Neuronal stem cell (in vitro differentiated cells): ENCODE measurements around the gene ST6GAL1.
"Not testable (repeated sequence)": the region's sequence is repeated elsewhere in the genome, so short reads cannot be mapped to it uniquely, and the experiment has no call there.

Source experiments
- DNase-seq: peaks from one replicate; pipeline ENCODE4 v3.0.0-alpha.2; 2013; ENCODE audit warnings: low spot score
- H2AFZ ChIP-seq: one replicate; pipeline ENCODE4 v1.6.1; 2013; ENCODE audit warnings: mild to moderate bottlenecking, low read length, inconsistent platforms
- H2AK5ac ChIP-seq: 2 replicates; pipeline ENCODE4 v1.6.1; 2013; ENCODE audit warnings: low read depth, mild to moderate bottlenecking, inconsistent platforms, low read length, moderate library complexity, mixed read lengths
- H2BK120ac ChIP-seq: 2 replicates; pipeline ENCODE4 v1.6.1; 2013; ENCODE audit warnings: low read depth, mild to moderate bottlenecking, inconsistent platforms, low read length, moderate library complexity, mixed read lengths
- H2BK12ac ChIP-seq: one replicate; pipeline ENCODE4 v1.6.1; 2013; ENCODE audit warnings: low read length, inconsistent platforms
- H2BK15ac ChIP-seq: 2 replicates; pipeline ENCODE4 v1.6.1; 2013; ENCODE audit warnings: mild to moderate bottlenecking, low read length, inconsistent platforms, mixed read lengths
- H2BK5ac ChIP-seq: one replicate; pipeline ENCODE4 v1.6.1; 2013; ENCODE audit warnings: inconsistent platforms, mild to moderate bottlenecking, low read length, moderate library complexity
- H3K14ac ChIP-seq: one replicate; pipeline ENCODE4 v1.6.1; 2013; ENCODE audit warnings: low read length, inconsistent platforms
- H3K18ac ChIP-seq: 2 replicates; pipeline ENCODE4 v1.6.1; 2013; ENCODE audit warnings: low read length, inconsistent platforms
- H3K23ac ChIP-seq: 2 replicates; pipeline ENCODE4 v1.6.1; 2013; ENCODE audit warnings: low read depth, mild to moderate bottlenecking, mixed read lengths, low read length, inconsistent platforms; ENCODE audit not compliant: poor library complexity
- H3K27ac ChIP-seq: replicated peaks from 3 replicates; pipeline ENCODE4 v1.5.1; 2013; ENCODE audit warnings: low read length, inconsistent platforms
- H3K27me3 ChIP-seq, 3 experiments: 2 replicates each; pipeline ENCODE4 v1.6.1; 2013; ENCODE audit warnings: low read length in 3 of 3, mild to moderate bottlenecking in 2 of 3, inconsistent platforms in 1 of 3, low read depth in 1 of 3, mixed read lengths in 1 of 3, moderate library complexity in 1 of 3; ENCODE audit not compliant: control insufficient read depth in 3 of 3, insufficient read depth in 3 of 3
- H3K36me3 ChIP-seq, 2 donors: replicated peaks in 1 of 2; 2 replicates each; pipeline ENCODE4 v1.6.1; 2013; ENCODE audit warnings: low read length in 2 of 2; ENCODE audit not compliant: control insufficient read depth in 2 of 2, insufficient read depth in 2 of 2
- H3K4ac ChIP-seq: 2 replicates; pipeline ENCODE4 v1.6.1; 2013; ENCODE audit warnings: inconsistent platforms, mild to moderate bottlenecking, low read length, moderate library complexity
- H3K4me1 ChIP-seq, 2 donors: 1 replicate in 1 of 2; 2 replicates in 1 of 2; pipeline ENCODE4 v1.6.1; 2013; ENCODE audit warnings: low read length in 2 of 2, low read depth in 1 of 2; ENCODE audit not compliant: control insufficient read depth in 2 of 2, insufficient read depth in 1 of 2
- H3K4me2 ChIP-seq: one replicate; pipeline ENCODE4 v1.6.1; 2013; ENCODE audit warnings: mild to moderate bottlenecking, low read length, inconsistent platforms; ENCODE audit not compliant: insufficient read depth, poor library complexity, severe bottlenecking
- H3K4me3 ChIP-seq, 2 donors: 2 replicates each; pipeline ENCODE4 v1.5.1; 2013; ENCODE audit warnings: low read length in 2 of 2, mild to moderate bottlenecking in 2 of 2, inconsistent platforms in 1 of 2, moderate library complexity in 1 of 2
- H3K79me1 ChIP-seq: one replicate; pipeline ENCODE4 v1.6.1; 2013; ENCODE audit warnings: low read depth, mild to moderate bottlenecking, inconsistent platforms, low read length, moderate library complexity
- H3K9ac ChIP-seq: one replicate; pipeline ENCODE4 v1.6.1; 2013; ENCODE audit warnings: mild to moderate bottlenecking, low read depth, low read length, inconsistent platforms; ENCODE audit not compliant: poor library complexity
- H3K9me3 ChIP-seq, 2 donors: replicated peaks in 1 of 2; 2 replicates each; pipeline versions ENCODE3 to v1.6.1; 2013; ENCODE audit warnings: low read length in 2 of 2, mild to moderate bottlenecking in 2 of 2, inconsistent platforms in 1 of 2, low read depth in 1 of 2, mixed read lengths in 1 of 2, moderate library complexity in 1 of 2; ENCODE audit not compliant: control insufficient read depth in 2 of 2, insufficient read depth in 1 of 2
- H4K8ac ChIP-seq: one replicate; pipeline ENCODE4 v1.6.1; 2013; ENCODE audit warnings: low read depth, mild to moderate bottlenecking, inconsistent platforms, low read length, moderate library complexity
- H4K91ac ChIP-seq: one replicate; pipeline ENCODE4 v1.6.1; 2013; ENCODE audit warnings: low read length, low read depth, mild to moderate bottlenecking, inconsistent platforms; ENCODE audit not compliant: poor library complexity
- WGBS, 2 donors: extraction: QIAGEN DNeasy Blood & Tissue Kit; methylation state at CpG; one replicate each; pipeline ENCODE4 v1.1.7; 2013; ENCODE audit warnings: missing lambda C conversion rate in 2 of 2, mixed read lengths in 1 of 2; ENCODE audit not compliant: insufficient read length in 2 of 2, insufficient replicate concordance in 1 of 2; ENCODE audit errors: extremely low coverage in 2 of 2; 5-methylcytosine and 5-hydroxymethylcytosine counted together

ST6GAL1 gene

DNA sequence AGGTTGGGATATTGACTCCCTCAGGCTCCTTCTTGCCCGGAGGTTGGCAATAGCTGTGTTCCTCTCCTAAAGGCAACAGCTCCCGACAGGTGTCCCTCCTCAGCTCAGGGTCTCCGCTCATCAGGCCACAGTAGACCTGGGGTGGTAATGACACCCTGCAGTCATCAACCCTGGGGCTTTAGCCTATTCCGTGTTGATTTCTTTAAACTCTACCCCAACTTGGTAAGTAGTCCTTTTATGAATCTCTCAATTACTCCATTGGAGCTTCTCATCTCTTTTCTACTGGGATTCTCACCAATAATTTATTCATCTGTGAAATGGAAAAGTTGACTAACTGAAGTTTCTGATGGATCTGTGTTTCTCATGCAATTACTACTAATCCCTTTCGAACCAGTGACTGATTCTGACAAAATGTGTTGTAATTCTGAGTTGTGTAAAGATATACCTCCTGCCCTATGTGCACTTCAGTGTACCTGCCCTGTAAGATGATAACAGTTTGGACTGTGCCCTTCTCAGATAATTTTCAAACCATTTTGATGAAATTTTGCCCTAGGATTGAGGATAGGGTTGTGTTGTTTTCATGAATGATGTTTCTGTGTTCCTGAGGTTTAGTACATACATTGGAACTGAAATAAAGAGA is 119.3 kb downstream of the ST6GAL1 start:
- Histone ChIP-seq H3K36me3 (peaks cover 0 to 8% of the 10 kb centered on the region in 2 donors), H3K14ac (no peak overlapping the region), H4K8ac (no peak overlapping the region), H4K91ac (no peak overlapping the region), H2BK120ac (no peak overlapping the region), H3K4me1 (no peaks in the 10 kb centered on the region), H2BK15ac (no peak overlapping the region), H2AFZ (no peak overlapping the region), H3K79me1 (no peaks in the 10 kb centered on the region), H3K4me3 (no peak overlapping the region), H3K9ac (no peak overlapping the region), H3K4ac (no peak overlapping the region), H3K18ac (no peak overlapping the region), H2AK5ac (no peak overlapping the region), H2BK5ac (no peak overlapping the region), H2BK12ac (no peak overlapping the region), H3K4me2 (no peak overlapping the region), H3K27ac (no peak overlapping the region), H3K27me3 (no peaks in the 10 kb centered on the region), H3K9me3 (no peaks in the 10 kb centered on the region), H3K23ac (no peak overlapping the region)
- DNase-seq: no peak
- WGBS, 2 donors: no CpG with 5 or more reads among the region's 5 CpGs

GRCh38 chr3:187051066-187051465 is 120.7 kb downstream of the ST6GAL1 start:
- Histone ChIP-seq H2BK12ac (no peak overlapping the region), H4K8ac (no peak overlapping the region), H3K14ac (no peak overlapping the region), H3K27ac (no peak overlapping the region), H3K9ac (no peak overlapping the region), H2AK5ac (no peak overlapping the region), H3K23ac (no peak overlapping the region), H2BK15ac (no peak overlapping the region), H2AFZ (no peak overlapping the region), H3K4me2 (no peak overlapping the region), H4K91ac (no peak overlapping the region), H3K4me3 (no peak overlapping the region), H2BK120ac (no peak overlapping the region), H3K4me1 (no peaks in the 10 kb centered on the region), H3K36me3 (peaks cover 0 to 8% of the 10 kb centered on the region in 2 donors), H3K18ac (no peak overlapping the region), H2BK5ac (no peak overlapping the region), H3K79me1 (no peaks in the 10 kb centered on the region), H3K9me3 (no peaks in the 10 kb centered on the region), H3K27me3 (no peaks in the 10 kb centered on the region), H3K4ac (no peak overlapping the region)
- DNase-seq: no peak
- WGBS, 2 donors: no CpG with 5 or more reads among the region's 5 CpGs

GRCh38 chr3:187051724-187052366 is 121.5 kb downstream of the ST6GAL1 start:
- H3K27ac ChIP-seq: no peak overlapping the region
- H3K9ac ChIP-seq: no peak overlapping the region
- no peak overlapping the region for H2BK15ac ChIP-seq
- no peak overlapping the region for H3K4me3 ChIP-seq
- no peak overlapping the region for H4K8ac ChIP-seq
- no peak overlapping the region for H3K14ac ChIP-seq
- H3K36me3 ChIP-seq: peaks cover 0 to 8% of the 10 kb centered on the region in 2 donors
- no peak overlapping the region for H4K91ac ChIP-seq
- H2BK12ac ChIP-seq: no peak overlapping the region
- H3K79me1 ChIP-seq: no peaks in the 10 kb centered on the region
- no peak overlapping the region for H3K4ac ChIP-seq
- H3K4me2 ChIP-seq: no peak overlapping the region
- no peak overlapping the region for H2BK5ac ChIP-seq
- no peak overlapping the region for H2BK120ac ChIP-seq
- H3K4me1 ChIP-seq: no peaks in the 10 kb centered on the region
- no peak overlapping the region for H2AFZ ChIP-seq
- no CpG with 5 or more reads among the region's 3 CpGs for WGBS, 2 donors
- H2AK5ac ChIP-seq: no peak overlapping the region
- no peaks in the 10 kb centered on the region for H3K9me3 ChIP-seq
- no peak overlapping the region for H3K18ac ChIP-seq
- no peak for DNase-seq
- H3K23ac ChIP-seq: no peak overlapping the region
- no peaks in the 10 kb centered on the region for H3K27me3 ChIP-seq

- not testable (repeated sequence) for H3K9ac ChIP-seq, H3K4me2 ChIP-seq, H3K36me3 ChIP-seq, H2BK120ac ChIP-seq, H2AK5ac ChIP-seq, DNase-seq, H2BK12ac ChIP-seq, H4K8ac ChIP-seq, H3K18ac ChIP-seq, H3K14ac ChIP-seq, H3K4me1 ChIP-seq, H3K4me3 ChIP-seq, H3K79me1 ChIP-seq, H3K9me3 ChIP-seq, H2BK15ac ChIP-seq, H3K4ac ChIP-seq, H2BK5ac ChIP-seq, H3K27ac ChIP-seq, H2AFZ ChIP-seq, H3K23ac ChIP-seq, H3K27me3 ChIP-seq, H4K91ac ChIP-seq
- WGBS, 2 donors: no CpG with 5 or more reads among the region's 2 CpGs
Measured at GRCh38 chr3:187052427-187052826, 122.1 kb downstream of the ST6GAL1 start.
